ENCODE results near the gene GADD45GIP1. TPM values are rescaled to one million over a fixed set of nuclear protein-coding genes. Genes with fewer than 3 reads are reported as not detected.
A peak's percentile ranks its signal among the peaks of the same experiment; 100 is the strongest.

Gene GADD45GIP1
- total RNA-seq, 1 experiment from 2014 or later, result 29.1 TPM

GRCh38 chr19:12974301-12975220 is 17.5 kb upstream of the GADD45GIP1 start:
- no peaks in the 10 kb centered on the region for H3K79me2 ChIP-seq (ENCODE audit: low read depth)
- no peaks in the 10 kb centered on the region for H3K27me3 ChIP-seq (ENCODE audit: insufficient read depth, low read depth)
- H3K4me1 ChIP-seq (replicated peaks; ENCODE audit: insufficient read depth), result no peaks in the 10 kb centered on the region
- H3K4me3 ChIP-seq, result no peak overlapping the region
- CTCF ChIA-PET, result interaction anchor here (0.6 kb wide), 1 partner anchor 221 kb away, joined by 4 read pairs; no protein-coding TSS in a partner anchor
- no peak for TF ChIP-seq EZH2 (IDR thresholded peaks at IDR 0.05; ENCODE audit: low read depth)
- TF ChIP-seq, protein P1, sequence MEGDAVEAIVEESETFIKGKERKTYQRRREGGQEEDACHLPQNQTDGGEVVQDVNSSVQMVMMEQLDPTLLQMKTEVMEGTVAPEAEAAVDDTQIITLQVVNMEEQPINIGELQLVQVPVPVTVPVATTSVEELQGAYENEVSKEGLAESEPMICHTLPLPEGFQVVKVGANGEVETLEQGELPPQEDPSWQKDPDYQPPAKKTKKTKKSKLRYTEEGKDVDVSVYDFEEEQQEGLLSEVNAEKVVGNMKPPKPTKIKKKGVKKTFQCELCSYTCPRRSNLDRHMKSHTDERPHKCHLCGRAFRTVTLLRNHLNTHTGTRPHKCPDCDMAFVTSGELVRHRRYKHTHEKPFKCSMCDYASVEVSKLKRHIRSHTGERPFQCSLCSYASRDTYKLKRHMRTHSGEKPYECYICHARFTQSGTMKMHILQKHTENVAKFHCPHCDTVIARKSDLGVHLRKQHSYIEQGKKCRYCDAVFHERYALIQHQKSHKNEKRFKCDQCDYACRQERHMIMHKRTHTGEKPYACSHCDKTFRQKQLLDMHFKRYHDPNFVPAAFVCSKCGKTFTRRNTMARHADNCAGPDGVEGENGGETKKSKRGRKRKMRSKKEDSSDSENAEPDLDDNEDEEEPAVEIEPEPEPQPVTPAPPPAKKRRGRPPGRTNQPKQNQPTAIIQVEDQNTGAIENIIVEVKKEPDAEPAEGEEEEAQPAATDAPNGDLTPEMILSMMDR (conservative IDR thresholded peaks at IDR 0.05), result no peak
- 0 out of 2 replicates have a peak overlapping the region, but pooled peaks have one; percentile 12 for H3K4me2 ChIP-seq
- POLR2A ChIA-PET (ENCODE audit: unreplicated experiment), result no interaction called here
- H3K9me3 ChIP-seq (ENCODE audit: insufficient read depth, low read depth), result no peaks in the 10 kb centered on the region
- BruUV-seq (replicated peaks), result no TSS peak
- H3F3A ChIP-seq (ENCODE audit: insufficient read depth, low read depth), result peaks cover 5% of the 10 kb centered on the region; the same call in 1 of the 2 replicates
- no peaks in the 10 kb centered on the region for H3K36me3 ChIP-seq (ENCODE audit: low read depth)
- no peak overlapping the region for H2AFZ ChIP-seq
- intact Hi-C loops (cut with micrococcal nuclease; ENCODE audit: unreplicated experiment), result loop anchor here (5.0 kb wide), 2 partner anchors 303 to 458 kb away; no protein-coding TSS in a partner anchor
- H3K27ac ChIP-seq, result no peak overlapping the region
- H3K9me2 ChIP-seq (ENCODE audit: insufficient read depth), result no peaks in the 10 kb centered on the region
- no peaks in the 10 kb centered on the region for H4K20me1 ChIP-seq (ENCODE audit: insufficient read depth)
- no peak for DNase-seq

GRCh38 chr19:12973236-12973635 is 16.2 kb upstream of the GADD45GIP1 start:
- intact Hi-C loops (cut with micrococcal nuclease; ENCODE audit: unreplicated experiment), result no loop called here
- BruUV-seq (replicated peaks), result no TSS peak

GRCh38 chr19:12970070-12970820 is 13.2 kb upstream of the GADD45GIP1 start:
- Histone ChIP-seq H4K20me1 (ENCODE audit: insufficient read depth) (no peaks in the 10 kb centered on the region), H3K36me3 (ENCODE audit: low read depth) (no peaks in the 10 kb centered on the region), H3K4me3 (no peak overlapping the region), H3K79me2 (ENCODE audit: low read depth) (no peaks in the 10 kb centered on the region), H3K9me3 (ENCODE audit: insufficient read depth, low read depth) (no peaks in the 10 kb centered on the region), H3K4me1 (replicated peaks; ENCODE audit: insufficient read depth) (no peaks in the 10 kb centered on the region; the same call in 1 of the 2 replicates), H3K9me2 (ENCODE audit: insufficient read depth) (no peaks in the 10 kb centered on the region), H3K27ac (no peak overlapping the region), H3K27me3 (ENCODE audit: insufficient read depth, low read depth) (no peaks in the 10 kb centered on the region), H3K4me2 (no peak overlapping the region), H2AFZ (no peak overlapping the region), H3F3A (ENCODE audit: insufficient read depth, low read depth) (peaks cover 5% of the 10 kb centered on the region; the same call in 1 of the 2 replicates)
- intact Hi-C loops (cut with micrococcal nuclease; ENCODE audit: unreplicated experiment), result no loop called here
- ChIA-PET CTCF (no interaction called here), POLR2A (ENCODE audit: unreplicated experiment) (no interaction called here)
- TF ChIP-seq, protein P1 (conservative IDR thresholded peaks at IDR 0.05), result no peak
- BruUV-seq (replicated peaks), result no TSS peak
- DNase-seq, result no peak

More at GRCh38 chr19:12973236-12973635, 16.2 kb upstream of the GADD45GIP1 start:
- no peak overlapping the region for H3K4me2 ChIP-seq
- no peaks in the 10 kb centered on the region for H3K9me2 ChIP-seq (ENCODE audit: insufficient read depth)
- no peaks in the 10 kb centered on the region for H3K9me3 ChIP-seq (ENCODE audit: insufficient read depth, low read depth)
- TF ChIP-seq, protein P1 (conservative IDR thresholded peaks at IDR 0.05), result no peak
- H3K4me1 ChIP-seq (replicated peaks; ENCODE audit: insufficient read depth), result no peaks in the 10 kb centered on the region
- ChIA-PET POLR2A (ENCODE audit: unreplicated experiment) (no interaction called here), CTCF (interaction anchor here (0.6 kb wide), 1 partner anchor 277 kb away, joined by 5 read pairs; the partner anchor contains the start of gene FBXW9)
- no peaks in the 10 kb centered on the region for H3K27me3 ChIP-seq (ENCODE audit: insufficient read depth, low read depth)
- no peak overlapping the region for H2AFZ ChIP-seq
- H3K4me3 ChIP-seq, result no peak overlapping the region
- no peaks in the 10 kb centered on the region for H4K20me1 ChIP-seq (ENCODE audit: insufficient read depth)
- H3K27ac ChIP-seq, result no peak overlapping the region
- DNase-seq, result no peak
- H3F3A ChIP-seq (ENCODE audit: insufficient read depth, low read depth), result peaks cover 5% of the 10 kb centered on the region; the same call in 1 of the 2 replicates
- no peaks in the 10 kb centered on the region for H3K79me2 ChIP-seq (ENCODE audit: low read depth)
- H3K36me3 ChIP-seq (ENCODE audit: low read depth), result no peaks in the 10 kb centered on the region

Data from PC-9 (cell line).